ENCODE measurements around the gene RICTOR. TPM values are rescaled to one million over a fixed set of nuclear protein-coding genes. Genes with fewer than 3 reads are reported as not detected.

Gene RICTOR
- total and polyA plus RNA-seq, 10 donors, result 6.3 to 70.9 (median 58.5) TPM

- 89 to 99% (median 96%) methylated on average over 6 of the region's 6 CpGs for WGBS, 5 donors
Observed at GRCh38 chr5:38891563-38891962, 182.6 kb downstream of the RICTOR start.

DNA sequence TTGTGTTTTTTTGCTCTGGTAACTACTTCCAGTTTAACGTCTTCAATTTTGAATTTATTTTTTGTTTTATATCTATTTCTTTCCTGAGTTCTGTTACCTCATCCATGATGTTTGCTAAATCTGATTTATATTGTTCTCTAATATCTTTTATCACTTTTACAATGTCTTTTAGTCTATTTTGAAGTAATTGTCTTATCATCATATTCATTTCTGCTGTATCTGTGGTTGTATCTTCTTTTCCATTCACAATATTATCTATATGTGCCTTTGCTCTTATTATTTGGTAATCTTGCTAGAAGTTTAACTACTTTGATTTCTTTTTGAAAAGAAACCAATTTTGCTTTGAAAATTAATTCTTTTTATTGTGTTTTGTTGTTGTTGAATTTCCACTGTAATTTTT is 184.8 kb downstream of the RICTOR start:
- peaks cover 0 to 9% (median 0%) of the 10 kb centered on the region in 7 donors for H3K27me3 ChIP-seq (replicated peaks in 1 of 7)
- H3K27ac ChIP-seq, result no peak overlapping the region
- peaks cover 0 to 9% (median 0%) of the 10 kb centered on the region in 8 donors for H3K9me3 ChIP-seq
- no peak overlapping the region for H3K4me3 ChIP-seq
- no peaks in the 10 kb centered on the region for H3K4me1 ChIP-seq
- 87 to 97% (median 95%) methylated on average over 1 of the region's 1 CpG for WGBS, 5 donors
- TF ChIP-seq, protein P1, sequence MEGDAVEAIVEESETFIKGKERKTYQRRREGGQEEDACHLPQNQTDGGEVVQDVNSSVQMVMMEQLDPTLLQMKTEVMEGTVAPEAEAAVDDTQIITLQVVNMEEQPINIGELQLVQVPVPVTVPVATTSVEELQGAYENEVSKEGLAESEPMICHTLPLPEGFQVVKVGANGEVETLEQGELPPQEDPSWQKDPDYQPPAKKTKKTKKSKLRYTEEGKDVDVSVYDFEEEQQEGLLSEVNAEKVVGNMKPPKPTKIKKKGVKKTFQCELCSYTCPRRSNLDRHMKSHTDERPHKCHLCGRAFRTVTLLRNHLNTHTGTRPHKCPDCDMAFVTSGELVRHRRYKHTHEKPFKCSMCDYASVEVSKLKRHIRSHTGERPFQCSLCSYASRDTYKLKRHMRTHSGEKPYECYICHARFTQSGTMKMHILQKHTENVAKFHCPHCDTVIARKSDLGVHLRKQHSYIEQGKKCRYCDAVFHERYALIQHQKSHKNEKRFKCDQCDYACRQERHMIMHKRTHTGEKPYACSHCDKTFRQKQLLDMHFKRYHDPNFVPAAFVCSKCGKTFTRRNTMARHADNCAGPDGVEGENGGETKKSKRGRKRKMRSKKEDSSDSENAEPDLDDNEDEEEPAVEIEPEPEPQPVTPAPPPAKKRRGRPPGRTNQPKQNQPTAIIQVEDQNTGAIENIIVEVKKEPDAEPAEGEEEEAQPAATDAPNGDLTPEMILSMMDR (IDR thresholded peaks at IDR 0.05 in 8 of 11, conservative IDR thresholded peaks at IDR 0.05 in 3 of 11), result no peak
- TF ChIP-seq POLR2AphosphoS5 (IDR thresholded peaks at IDR 0.05) (no peak), POLR2A (IDR thresholded peaks at IDR 0.05) (no peak)
- DNase-seq, result no peak
- intact Hi-C loops (cut with DNase I; ENCODE audit: low total_unique reads), result no loop called here
- peaks cover 0 to 37% (median 8%) of the 10 kb centered on the region in 6 donors for H3K36me3 ChIP-seq

More at GRCh38 chr5:38891563-38891962, 182.6 kb downstream of the RICTOR start:
- peaks cover 0 to 15% (median 3%) of the 10 kb centered on the region in 6 donors for H3K36me3 ChIP-seq
- peaks cover 0 to 24% (median 15%) of the 10 kb centered on the region in 8 donors for H3K9me3 ChIP-seq
- H3K27ac ChIP-seq, result no peak overlapping the region
- intact Hi-C loops (cut with DNase I; ENCODE audit: low total_unique reads), result no loop called here
- TF ChIP-seq POLR2A (IDR thresholded peaks at IDR 0.05) (no peak), POLR2AphosphoS5 (IDR thresholded peaks at IDR 0.05) (no peak)
- TF ChIP-seq, protein P1 (IDR thresholded peaks at IDR 0.05 in 8 of 11, conservative IDR thresholded peaks at IDR 0.05 in 3 of 11), result no peak
- H3K4me3 ChIP-seq, result no peak overlapping the region
- no peaks in the 10 kb centered on the region for H3K4me1 ChIP-seq
- peaks cover 0 to 9% (median 0%) of the 10 kb centered on the region in 7 donors for H3K27me3 ChIP-seq (replicated peaks in 1 of 7)
- no peak for DNase-seq

GRCh38 chr5:38888041-38888440 is 186.2 kb downstream of the RICTOR start:
- Histone ChIP-seq H3K36me3 (peaks cover 0 to 50% (median 10%) of the 10 kb centered on the region in 6 donors), H3K9me3 (no peaks in the 10 kb centered on the region), H3K27me3 (replicated peaks in 1 of 7) (peaks cover 0 to 9% (median 0%) of the 10 kb centered on the region in 7 donors), H3K27ac (no peak overlapping the region), H3K4me1 (no peaks in the 10 kb centered on the region), H3K4me3 (no peak overlapping the region)
- DNase-seq, result no peak
- TF ChIP-seq POLR2AphosphoS5 (IDR thresholded peaks at IDR 0.05) (no peak), POLR2A (IDR thresholded peaks at IDR 0.05) (no peak)
- intact Hi-C loops (cut with DNase I; ENCODE audit: low total_unique reads), result no loop called here
- WGBS, 5 donors, result 47 to 60% (median 48%) methylated on average over 8 of the region's 8 CpGs

Small RNA genes within 50 kb of the gene (small RNA-seq; reads per million reads assigned to genes)
- gene AIG1P1, result 0 reads per million in 4 donors

Other genes starting within 250 kb of the RICTOR start
- gene OSMR, start 228.4 kb downstream of the RICTOR start, total RNA-seq, result 10 to 100 TPM; 60.5 to 74.6 (median 69.5) TPM
- 1 to 10 TPM; 2.5 to 6.6 (median 4.5) TPM for gene OSMR, start 228.4 kb downstream of the RICTOR start, polyA plus RNA-seq
- 100 to 1,000 TPM; 178 to 287 (median 228) TPM for gene FYB1, start 145.2 kb upstream of the RICTOR start, total RNA-seq
- gene FYB1, start 145.2 kb upstream of the RICTOR start, polyA plus RNA-seq, result 10 to 100 TPM; 21.0 to 26.3 (median 23.3) TPM

Data from spleen (tissue), 11 donors.